CD4-positive, alpha-beta T cell treated with Interleukin-12 subunit alpha and Interleukin-12 subunit beta, for 1 hour (primary cell): Measurements from ENCODE around the gene KANSL1L.

Experiments used
- DNase-seq: peaks from one replicate; pipeline ENCODE4 v3.0.0-alpha.2; 2020

The KANSL1L gene

GRCh38 chr2:209990838-209991237 lies 180.4 kb downstream of the KANSL1L start:
- DNase-seq: no peak

GRCh38 chr2:209988010-209988409 lies 183.2 kb downstream of the KANSL1L start:
- DNase-seq: no peak

- no peak for DNase-seq
These were observed 184.8 kb downstream of the KANSL1L start for GRCh38 chr2:209986415-209986814.

GRCh38 chr2:209985874-209986273 lies 185.3 kb downstream of the KANSL1L start:
- DNase-seq: no peak

- DNase-seq: no peak
These were observed 186.9 kb downstream of the KANSL1L start for GRCh38 chr2:209984291-209984690.

- peak; percentile 56 for DNase-seq
These were observed 193.6 kb downstream of the KANSL1L start for GRCh38 chr2:209977386-209978239.

GRCh38 chr2:209976698-209977385 lies 194.4 kb downstream of the KANSL1L start:
- no peak for DNase-seq

GRCh38 chr2:209974576-209974975 lies 196.6 kb downstream of the KANSL1L start:
- no peak for DNase-seq

GRCh38 chr2:209973328-209973727 lies 197.9 kb downstream of the KANSL1L start:
- DNase-seq: no peak
